NCI-H2227 (cell line): ENCODE data around the gene GMPR.

Experiments
- DNase-seq: peaks from one replicate; lab custom pipeline; 2025; ENCODE audit not compliant: unreplicated experiment; lab: John Stamatoyannopoulos, UW

GMPR gene

GRCh38 chr6:16270178-16270794 lies 31.9 kb downstream of the GMPR start:
- DNase-seq = no peak

- no peak for DNase-seq
Measured at GRCh38 chr6:16271428-16271827, 33.0 kb downstream of the GMPR start.

- DNase-seq = no peak
Measured at GRCh38 chr6:16272201-16272600, 33.8 kb downstream of the GMPR start.

GRCh38 chr6:16273256-16273655 lies 34.9 kb downstream of the GMPR start:
- DNase-seq = no peak

- DNase-seq = no peak
Measured at GRCh38 chr6:16274483-16274882, 36.1 kb downstream of the GMPR start.

GRCh38 chr6:16274885-16275589 lies 36.6 kb downstream of the GMPR start:
- no peak for DNase-seq

GRCh38 chr6:16277101-16277981 lies 39.0 kb downstream of the GMPR start:
- no peak for DNase-seq

- no peak for DNase-seq
Measured at GRCh38 chr6:16278048-16278724, 39.8 kb downstream of the GMPR start.

GRCh38 chr6:16278750-16279149 lies 40.4 kb downstream of the GMPR start:
- DNase-seq = no peak

GRCh38 chr6:16279243-16279642 lies 40.9 kb downstream of the GMPR start:
- no peak for DNase-seq

GRCh38 chr6:16282370-16282769 lies 44.0 kb downstream of the GMPR start:
- DNase-seq = no peak

GRCh38 chr6:16284472-16284871 lies 46.1 kb downstream of the GMPR start:
- DNase-seq = no peak

GRCh38 chr6:16285467-16286150 lies 47.2 kb downstream of the GMPR start:
- DNase-seq = no peak

- no peak for DNase-seq
Measured at GRCh38 chr6:16286151-16286522, 47.8 kb downstream of the GMPR start.

- DNase-seq = no peak
Measured at GRCh38 chr6:16288163-16288562, 49.8 kb downstream of the GMPR start.

GRCh38 chr6:16291739-16292138 lies 53.4 kb downstream of the GMPR start:
- no peak for DNase-seq

GRCh38 chr6:16292432-16292831 lies 54.0 kb downstream of the GMPR start:
- no peak for DNase-seq

GRCh38 chr6:16292942-16293341 lies 54.6 kb downstream of the GMPR start:
- DNase-seq = no peak

GRCh38 chr6:16294371-16294770 lies 56.0 kb downstream of the GMPR start:
- DNase-seq = no peak

- no peak for DNase-seq
Measured at GRCh38 chr6:16295060-16295459, 56.7 kb downstream of the GMPR start.

GRCh38 chr6:16295471-16295870 lies 57.1 kb downstream of the GMPR start:
- DNase-seq = no peak
